ENCODE data around the gene OGT.
"Not testable (repeated sequence)": the region's sequence is repeated elsewhere in the genome, so short reads cannot be mapped to it uniquely, and the experiment has no call there.

OGT gene

DNA sequence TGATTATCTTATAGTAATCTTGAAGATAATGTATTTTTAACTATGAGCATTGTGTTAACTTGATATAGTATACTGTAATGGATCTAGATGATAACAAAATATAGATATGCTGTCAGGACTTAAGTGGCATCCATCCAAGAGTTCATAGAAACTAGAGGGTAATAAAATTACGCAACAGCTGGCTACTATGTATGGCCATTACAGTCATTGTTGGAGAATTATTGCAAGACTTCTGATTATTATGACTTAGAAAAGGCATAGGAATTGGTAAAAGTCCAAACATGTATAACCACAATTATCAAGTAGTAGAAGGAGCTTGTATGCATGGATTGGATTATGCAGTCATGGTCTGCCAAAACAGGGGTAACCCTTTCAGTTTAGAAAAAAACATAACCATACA, 9.5 kb downstream of the OGT start:
- Histone ChIP-seq H3K4me1 (ENCODE audit: control insufficient read depth, low read depth, low read length) (no peaks in the 10 kb centered on the region), H3K9me3 (ENCODE audit: control insufficient read depth, low read depth, low read length) (peaks cover 10% of the 10 kb centered on the region), H3K4me3 (ENCODE audit: low read length) (no peak overlapping the region), H3K27me3 (ENCODE audit: control insufficient read depth, insufficient read depth, low read length) (no peaks in the 10 kb centered on the region), H3K27ac (ENCODE audit: low read length) (no peak overlapping the region), H3K9ac (ENCODE audit: low read length) (no peak overlapping the region), H3K36me3 (ENCODE audit: control insufficient read depth, low read depth, low read length) (peaks cover 45% of the 10 kb centered on the region)

DNA sequence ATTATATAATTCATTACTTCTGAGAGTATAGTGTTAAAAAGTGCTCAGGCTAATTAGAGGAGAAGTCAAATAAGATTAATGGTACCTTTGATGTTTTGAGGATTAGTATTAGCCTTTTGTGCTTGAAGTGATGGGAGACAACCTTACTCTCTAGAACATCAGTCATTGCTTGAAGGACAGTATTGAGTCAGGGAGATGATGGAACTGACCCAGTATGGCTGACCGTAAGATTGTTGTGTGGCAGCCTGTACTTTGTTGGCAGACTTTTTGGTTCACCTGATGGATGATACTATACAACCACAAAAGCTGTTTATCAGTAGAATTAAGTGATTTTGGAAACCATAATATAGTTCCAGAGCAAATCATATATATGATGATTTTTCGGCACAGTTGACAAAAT, 9.9 kb downstream of the OGT start:
- Histone ChIP-seq H3K9me3 (ENCODE audit: control insufficient read depth, low read depth, low read length) (peaks cover 8% of the 10 kb centered on the region), H3K4me3 (ENCODE audit: low read length) (no peak overlapping the region), H3K27me3 (ENCODE audit: control insufficient read depth, insufficient read depth, low read length) (no peaks in the 10 kb centered on the region), H3K27ac (ENCODE audit: low read length) (no peak overlapping the region), H3K9ac (ENCODE audit: low read length) (no peak overlapping the region), H3K4me1 (ENCODE audit: control insufficient read depth, low read depth, low read length) (no peaks in the 10 kb centered on the region), H3K36me3 (ENCODE audit: control insufficient read depth, low read depth, low read length) (peaks cover 49% of the 10 kb centered on the region)

DNA sequence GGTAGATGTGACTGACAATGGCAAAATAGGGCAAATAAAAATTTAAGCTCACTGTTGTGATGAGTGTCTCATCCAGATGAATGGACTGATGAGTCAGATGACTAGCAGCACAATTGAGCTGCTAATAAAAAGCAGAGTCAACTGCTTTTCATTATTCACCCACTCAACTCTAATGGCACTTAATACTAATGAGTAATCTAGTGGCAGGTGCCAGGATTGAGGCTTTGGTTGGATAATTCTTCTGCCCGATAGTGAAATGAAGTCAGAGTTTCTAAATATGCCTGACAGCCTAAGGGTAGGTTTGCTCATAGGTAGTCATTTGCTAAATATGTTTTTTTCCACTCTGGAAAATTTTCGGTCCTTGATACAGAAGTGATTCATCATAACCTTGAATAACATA, 10.4 kb downstream of the OGT start:
- Histone ChIP-seq H3K4me1 (ENCODE audit: control insufficient read depth, low read depth, low read length) (no peaks in the 10 kb centered on the region), H3K36me3 (ENCODE audit: control insufficient read depth, low read depth, low read length) (peaks cover 51% of the 10 kb centered on the region), H3K27ac (ENCODE audit: low read length) (no peak overlapping the region), H3K9ac (ENCODE audit: low read length) (no peak overlapping the region), H3K4me3 (ENCODE audit: low read length) (no peak overlapping the region), H3K9me3 (ENCODE audit: control insufficient read depth, low read depth, low read length) (peaks cover 6% of the 10 kb centered on the region), H3K27me3 (ENCODE audit: control insufficient read depth, insufficient read depth, low read length) (no peaks in the 10 kb centered on the region)

DNA sequence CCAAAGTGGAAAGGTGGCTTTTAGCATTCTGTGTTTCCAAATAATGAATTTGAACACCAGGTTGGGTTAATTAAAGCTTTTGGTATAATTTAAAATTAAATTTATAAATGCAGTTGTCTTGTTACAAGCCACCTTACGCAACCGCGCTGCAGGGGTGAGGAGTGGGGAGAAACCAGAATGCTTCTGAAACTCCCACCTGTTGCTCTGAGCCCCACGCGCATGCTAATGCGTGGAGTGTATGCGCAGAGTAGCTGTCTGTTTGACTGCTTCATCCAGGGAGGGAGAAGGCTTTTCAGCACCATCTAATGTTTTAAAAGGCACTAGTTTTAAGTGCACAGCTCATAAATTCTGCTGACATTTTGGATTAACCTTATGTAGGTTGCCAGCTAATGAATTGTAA, 12.5 kb downstream of the OGT start:
- H3K4me1 ChIP-seq (ENCODE audit: control insufficient read depth, low read depth, low read length) = no peaks in the 10 kb centered on the region
- H3K27me3 ChIP-seq (ENCODE audit: control insufficient read depth, insufficient read depth, low read length) = no peaks in the 10 kb centered on the region
- H3K36me3 ChIP-seq (ENCODE audit: control insufficient read depth, low read depth, low read length) = peaks cover 49% of the 10 kb centered on the region

DNA sequence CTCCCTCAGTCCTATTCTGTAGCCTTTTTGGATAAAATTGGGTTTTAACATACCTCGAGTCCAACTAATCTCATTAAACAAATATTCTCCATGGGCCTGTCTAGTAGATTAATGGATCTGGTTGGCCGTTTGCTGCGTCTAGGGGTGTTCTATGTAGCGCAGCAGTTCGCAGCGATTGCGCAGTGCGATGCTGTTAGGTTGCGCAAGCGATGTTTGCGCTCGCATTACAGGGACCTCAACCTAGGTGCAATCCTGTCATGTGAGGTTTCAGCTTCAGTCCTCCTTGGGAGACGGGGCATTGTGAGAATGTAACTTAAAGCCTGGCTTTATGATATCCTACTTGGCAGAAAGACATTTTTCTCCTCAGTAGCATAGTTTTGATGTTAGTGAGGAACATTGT, 14.0 kb downstream of the OGT start:
- Histone ChIP-seq H3K36me3 (ENCODE audit: control insufficient read depth, low read depth, low read length) (peaks cover 50% of the 10 kb centered on the region), H3K27me3 (ENCODE audit: control insufficient read depth, insufficient read depth, low read length) (no peaks in the 10 kb centered on the region)

More for the DNA sequence above, 12.5 kb downstream of the OGT start:
- Histone ChIP-seq H3K9ac (ENCODE audit: low read length) (no peak overlapping the region), H3K9me3 (ENCODE audit: control insufficient read depth, low read depth, low read length) (peaks cover 10% of the 10 kb centered on the region), H3K4me3 (ENCODE audit: low read length) (no peak overlapping the region), H3K27ac (ENCODE audit: low read length) (no peak overlapping the region)

GRCh38 chrX:71547339-71547738, 14.4 kb downstream of the OGT start:
- H3K27me3 ChIP-seq (ENCODE audit: control insufficient read depth, insufficient read depth, low read length) = no peaks in the 10 kb centered on the region
- H3K36me3 ChIP-seq (ENCODE audit: control insufficient read depth, low read depth, low read length) = peaks cover 52% of the 10 kb centered on the region

More for the DNA sequence above, 14.0 kb downstream of the OGT start:
- Histone ChIP-seq H3K4me3 (ENCODE audit: low read length) (no peak overlapping the region), H3K9ac (ENCODE audit: low read length) (no peak overlapping the region), H3K4me1 (ENCODE audit: control insufficient read depth, low read depth, low read length) (no peaks in the 10 kb centered on the region), H3K9me3 (ENCODE audit: control insufficient read depth, low read depth, low read length) (peaks cover 15% of the 10 kb centered on the region), H3K27ac (ENCODE audit: low read length) (no peak overlapping the region)

GRCh38 chrX:71549986-71550385, 17.1 kb downstream of the OGT start:
- Histone ChIP-seq H3K9ac (ENCODE audit: low read length) (no peak overlapping the region), H3K36me3 (ENCODE audit: control insufficient read depth, low read depth, low read length) (peaks cover 53% of the 10 kb centered on the region)

More at GRCh38 chrX:71547339-71547738, 14.4 kb downstream of the OGT start:
- no peak overlapping the region for H3K4me3 ChIP-seq (ENCODE audit: low read length)
- H3K9me3 ChIP-seq (ENCODE audit: control insufficient read depth, low read depth, low read length) = peaks cover 15% of the 10 kb centered on the region
- no peak overlapping the region for H3K9ac ChIP-seq (ENCODE audit: low read length)
- no peak overlapping the region for H3K27ac ChIP-seq (ENCODE audit: low read length)
- no peaks in the 10 kb centered on the region for H3K4me1 ChIP-seq (ENCODE audit: control insufficient read depth, low read depth, low read length)

DNA sequence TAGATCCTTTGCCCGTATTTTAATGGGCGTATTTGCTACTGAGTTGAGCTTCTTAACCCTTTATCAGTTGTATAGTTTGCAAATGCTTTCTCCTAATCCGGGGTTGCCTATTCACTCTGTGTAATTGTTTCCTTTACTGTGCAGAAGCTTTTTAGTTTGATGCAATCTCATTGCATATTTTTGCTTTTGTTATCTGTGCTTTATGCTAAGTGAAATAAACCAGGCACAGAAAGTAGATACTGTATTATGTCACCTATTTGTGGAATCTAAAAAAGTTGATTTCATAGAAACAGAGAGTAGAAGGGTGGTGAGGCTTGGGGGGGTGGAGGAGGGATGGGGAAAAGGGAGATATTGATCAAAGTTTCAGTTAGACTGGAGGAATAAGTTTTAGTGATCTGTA, 17.7 kb downstream of the OGT start:
- H3K27me3 ChIP-seq (ENCODE audit: control insufficient read depth, insufficient read depth, low read length) = no peaks in the 10 kb centered on the region
- no peak overlapping the region for H3K9ac ChIP-seq (ENCODE audit: low read length)
- H3K4me1 ChIP-seq (ENCODE audit: control insufficient read depth, low read depth, low read length) = no peaks in the 10 kb centered on the region
- H3K4me3 ChIP-seq (ENCODE audit: low read length) = no peak overlapping the region
- no peak overlapping the region for H3K27ac ChIP-seq (ENCODE audit: low read length)
- H3K9me3 ChIP-seq (ENCODE audit: control insufficient read depth, low read depth, low read length) = peaks cover 20% of the 10 kb centered on the region
- peaks cover 54% of the 10 kb centered on the region for H3K36me3 ChIP-seq (ENCODE audit: control insufficient read depth, low read depth, low read length)

More at GRCh38 chrX:71549986-71550385, 17.1 kb downstream of the OGT start:
- Histone ChIP-seq H3K4me1 (ENCODE audit: control insufficient read depth, low read depth, low read length) (no peaks in the 10 kb centered on the region), H3K4me3 (ENCODE audit: low read length) (no peak overlapping the region), H3K27me3 (ENCODE audit: control insufficient read depth, insufficient read depth, low read length) (no peaks in the 10 kb centered on the region), H3K27ac (ENCODE audit: low read length) (no peak overlapping the region), H3K9me3 (ENCODE audit: control insufficient read depth, low read depth, low read length) (peaks cover 19% of the 10 kb centered on the region)

DNA sequence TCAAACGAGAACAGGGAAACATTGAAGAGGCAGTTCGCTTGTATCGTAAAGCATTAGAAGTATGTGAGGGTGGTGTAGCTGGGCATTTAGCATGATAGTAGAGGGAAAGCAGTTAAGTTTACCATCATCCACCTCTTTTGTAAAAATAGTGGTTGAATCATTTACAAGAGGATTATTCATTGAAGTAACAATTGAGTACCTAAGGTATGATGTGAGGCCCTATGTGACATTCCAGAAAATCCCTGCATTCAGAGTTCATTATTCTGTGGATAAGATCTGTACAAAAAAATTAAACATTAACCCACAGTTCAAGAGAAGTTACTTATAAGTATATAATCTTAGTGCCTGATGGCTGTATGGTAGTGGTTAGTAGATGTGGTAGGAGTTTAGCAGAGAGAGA, 23.1 kb downstream of the OGT start:
- no peak overlapping the region for H3K9ac ChIP-seq (ENCODE audit: low read length)
- H3K4me3 ChIP-seq (ENCODE audit: low read length) = no peak overlapping the region
- H3K4me1 ChIP-seq (ENCODE audit: control insufficient read depth, low read depth, low read length) = no peaks in the 10 kb centered on the region
- H3K36me3 ChIP-seq (ENCODE audit: control insufficient read depth, low read depth, low read length) = peaks cover 68% of the 10 kb centered on the region
- no peak overlapping the region for H3K27ac ChIP-seq (ENCODE audit: low read length)
- H3K27me3 ChIP-seq (ENCODE audit: control insufficient read depth, insufficient read depth, low read length) = no peaks in the 10 kb centered on the region
- peaks cover 26% of the 10 kb centered on the region for H3K9me3 ChIP-seq (ENCODE audit: control insufficient read depth, low read depth, low read length)

GRCh38 chrX:71558920-71559319, 26.0 kb downstream of the OGT start:
- no peak overlapping the region for H3K27ac ChIP-seq (ENCODE audit: low read length)
- peaks cover 25% of the 10 kb centered on the region for H3K9me3 ChIP-seq (ENCODE audit: control insufficient read depth, low read depth, low read length)
- no peaks in the 10 kb centered on the region for H3K4me1 ChIP-seq (ENCODE audit: control insufficient read depth, low read depth, low read length)
- H3K4me3 ChIP-seq (ENCODE audit: low read length) = no peak overlapping the region
- no peak overlapping the region for H3K9ac ChIP-seq (ENCODE audit: low read length)
- H3K27me3 ChIP-seq (ENCODE audit: control insufficient read depth, insufficient read depth, low read length) = no peaks in the 10 kb centered on the region
- H3K36me3 ChIP-seq (ENCODE audit: control insufficient read depth, low read depth, low read length) = peaks cover 83% of the 10 kb centered on the region

DNA sequence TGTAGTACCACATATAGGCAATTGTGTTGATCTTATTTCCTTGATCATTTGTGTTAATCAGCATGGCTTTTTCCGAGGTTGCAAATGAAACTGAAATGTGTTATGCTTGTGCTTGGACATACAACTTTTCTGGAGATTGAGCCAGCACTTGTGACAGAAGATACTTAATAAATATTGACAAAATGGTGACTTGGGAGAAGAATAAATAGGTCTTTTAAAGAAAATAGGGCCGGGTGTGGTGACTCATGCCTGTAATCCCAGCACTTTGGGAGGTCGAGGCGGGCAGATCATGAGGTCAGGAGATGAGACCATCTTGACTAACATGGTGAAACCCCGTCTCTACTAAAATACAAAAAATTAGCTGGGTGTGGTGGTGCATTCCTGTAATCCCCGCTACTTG, 26.9 kb downstream of the OGT start:
- Histone ChIP-seq H3K9me3 (ENCODE audit: control insufficient read depth, low read depth, low read length) (peaks cover 27% of the 10 kb centered on the region), H3K36me3 (ENCODE audit: control insufficient read depth, low read depth, low read length) (peaks cover 89% of the 10 kb centered on the region)
- not testable (repeated sequence) for H3K4me1 ChIP-seq (ENCODE audit: control insufficient read depth, low read depth, low read length); H3K4me3 ChIP-seq (ENCODE audit: low read length); H3K27ac ChIP-seq (ENCODE audit: low read length); H3K27me3 ChIP-seq (ENCODE audit: control insufficient read depth, insufficient read depth, low read length); H3K9ac ChIP-seq (ENCODE audit: low read length)

GRCh38 chrX:71563921-71564320, 31.0 kb downstream of the OGT start:
- Histone ChIP-seq H3K27me3 (ENCODE audit: control insufficient read depth, insufficient read depth, low read length) (no peaks in the 10 kb centered on the region), H3K27ac (ENCODE audit: low read length) (no peak overlapping the region), H3K9ac (ENCODE audit: low read length) (no peak overlapping the region), H3K36me3 (ENCODE audit: control insufficient read depth, low read depth, low read length) (peaks cover 87% of the 10 kb centered on the region), H3K4me3 (ENCODE audit: low read length) (no peak overlapping the region), H3K4me1 (ENCODE audit: control insufficient read depth, low read depth, low read length) (no peaks in the 10 kb centered on the region), H3K9me3 (ENCODE audit: control insufficient read depth, low read depth, low read length) (peaks cover 17% of the 10 kb centered on the region)
